GM08714 (cell line): ENCODE data around the gene FHOD1.
A peak's percentile ranks its signal among the peaks of the same experiment; 100 is the strongest.

ENCODE experiments used
- H3K4me3 ChIP-seq: fragments of 200-500 bp; sonication (Bioruptor generic); 2 replicates; pipeline ENCODE4 v1.5.1; 2014; ENCODE audit warnings: mild to moderate bottlenecking, low read length, inconsistent platforms
- ZNF274 ChIP-seq: IDR thresholded peaks from 2 replicates; pipeline ENCODE4 v1.6.1; 2012; ENCODE audit warnings: mild to moderate bottlenecking, low read depth, low read length

Gene FHOD1

DNA sequence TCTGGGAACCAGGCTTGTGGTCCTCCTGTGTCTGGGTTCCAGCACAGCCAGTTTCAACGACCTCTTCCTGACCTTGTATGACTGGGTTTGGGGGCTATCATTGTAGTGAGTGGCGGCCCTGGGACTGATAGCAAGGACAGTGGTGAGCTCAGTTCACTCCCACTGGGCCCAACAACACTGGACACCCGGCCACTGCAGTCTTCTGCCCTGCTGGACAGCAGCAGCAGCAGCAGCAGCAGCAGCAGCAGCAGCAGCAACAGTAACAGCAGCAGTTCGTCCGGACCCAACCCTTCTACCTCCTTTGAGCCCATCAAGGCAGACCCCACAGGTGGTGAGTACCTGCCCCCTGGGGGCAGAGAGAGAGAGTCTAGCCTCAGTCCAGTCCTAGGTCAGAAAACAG, 51.6 kb downstream of the FHOD1 start:
- H3K4me3 ChIP-seq, result no peak overlapping the region
- no peak for TF ChIP-seq ZNF274

DNA sequence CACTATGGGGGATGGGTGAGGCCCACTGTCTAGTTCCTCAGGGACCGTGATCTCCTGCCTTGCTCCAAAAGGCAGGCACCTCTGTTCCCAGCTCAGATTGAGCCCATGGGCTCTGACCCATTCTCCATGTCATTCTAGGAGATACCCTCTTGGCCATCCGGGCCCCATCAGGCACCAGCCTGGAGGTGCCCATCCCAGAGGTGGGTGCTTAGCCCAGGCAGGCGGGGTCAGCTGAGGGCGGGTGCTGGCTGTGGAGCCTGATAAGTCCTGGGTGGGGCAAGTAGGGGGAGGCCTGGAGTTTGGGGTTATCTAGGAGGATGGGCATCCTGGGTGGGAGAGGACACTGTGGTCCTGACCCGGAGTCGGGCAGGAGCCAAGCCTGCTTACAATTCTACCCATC, 53.0 kb downstream of the FHOD1 start:
- H3K4me3 ChIP-seq, result no peak overlapping the region
- no peak for TF ChIP-seq ZNF274

DNA sequence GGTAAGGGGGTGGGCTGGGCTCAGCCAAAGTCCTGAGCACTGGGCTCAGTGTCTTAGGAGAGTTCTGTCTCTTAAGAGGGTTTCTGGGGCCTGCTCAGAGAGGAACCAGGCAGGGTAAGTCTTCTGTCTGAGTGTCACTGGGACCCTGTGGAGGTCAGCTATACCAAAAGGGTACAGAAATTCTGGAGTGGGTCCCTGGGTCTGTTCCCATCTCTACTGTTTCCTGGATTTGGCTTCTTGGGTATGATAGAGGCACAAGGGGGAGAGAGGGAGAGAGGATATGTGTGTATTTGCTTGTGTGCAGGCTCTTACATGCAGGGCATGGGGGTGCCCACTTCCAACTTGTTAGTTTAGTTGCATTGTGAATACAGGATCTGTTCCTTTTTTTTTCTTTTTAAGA, 53.7 kb downstream of the FHOD1 start:
- no peak for TF ChIP-seq ZNF274
- peak overlapping the region; percentile 93; the same call in 1 of the 2 replicates for H3K4me3 ChIP-seq

DNA sequence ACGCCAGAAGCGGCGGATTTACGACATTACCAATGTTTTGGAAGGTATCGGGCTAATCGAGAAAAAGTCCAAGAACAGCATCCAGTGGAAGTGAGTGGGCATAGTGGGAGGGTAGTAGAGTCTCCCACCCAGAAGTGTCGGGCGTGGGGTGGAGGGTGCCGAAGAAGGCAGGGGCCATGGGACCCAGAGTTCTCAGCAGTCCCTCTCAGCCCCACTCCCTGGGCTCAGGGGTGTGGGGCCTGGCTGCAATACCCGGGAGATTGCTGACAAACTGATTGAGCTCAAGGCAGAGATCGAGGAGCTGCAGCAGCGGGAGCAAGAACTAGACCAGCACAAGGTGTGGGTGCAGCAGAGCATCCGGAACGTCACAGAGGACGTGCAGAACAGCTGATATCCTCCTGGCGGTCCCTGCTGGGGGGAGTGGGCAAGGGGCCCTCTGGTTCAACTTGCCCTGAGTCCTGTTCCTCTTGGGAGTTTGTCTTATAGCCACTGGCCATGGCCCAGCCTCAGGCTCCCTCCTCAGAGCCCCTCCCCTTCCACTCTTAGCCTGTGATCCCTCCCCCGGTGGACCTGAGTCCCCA, 54.4 kb downstream of the FHOD1 start:
- peak overlapping the region; percentile 93 for H3K4me3 ChIP-seq
- TF ChIP-seq ZNF274, result no peak

DNA sequence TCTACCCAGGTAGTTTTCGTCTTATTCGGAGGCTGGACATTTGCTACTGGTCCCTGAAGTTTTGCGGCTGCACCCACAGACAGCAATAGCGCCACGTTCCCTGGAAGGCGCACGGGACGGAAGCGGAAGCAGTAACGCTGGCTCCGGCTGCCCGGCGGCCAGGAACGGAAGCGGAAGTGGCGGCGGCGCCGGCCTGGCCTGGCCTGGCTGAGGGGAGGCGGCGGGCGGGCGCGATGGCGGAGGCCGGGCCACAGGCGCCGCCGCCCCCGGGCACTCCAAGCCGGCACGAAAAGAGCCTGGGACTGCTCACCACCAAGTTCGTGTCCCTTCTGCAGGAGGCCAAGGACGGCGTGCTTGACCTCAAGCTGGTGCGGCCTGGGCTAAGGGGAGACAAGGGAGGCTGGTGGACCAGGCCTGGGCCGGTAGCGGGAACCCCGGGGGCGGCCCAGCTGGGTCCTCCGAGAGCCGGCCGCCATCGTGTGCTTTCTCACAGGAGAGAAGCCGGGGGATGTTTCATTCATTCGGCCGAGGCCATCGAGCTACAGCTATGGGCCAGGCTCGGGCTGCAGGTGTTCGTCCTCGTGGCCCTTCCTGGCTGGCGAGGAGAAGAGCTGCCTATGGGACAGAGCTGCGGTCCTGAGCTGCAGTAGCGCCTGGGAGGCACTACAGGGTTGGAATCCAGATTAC, 55.1 kb downstream of the FHOD1 start, which contains the start of gene E2F4:
TSS of gene E2F4 (plus strand) at position 161 of the 687 bp plus-strand sequence. CDS start at position 234, 73 bp downstream.
- H3K4me3 ChIP-seq, result peak within 1 kb of the TSS; percentile 93
- no peak for TF ChIP-seq ZNF274

DNA sequence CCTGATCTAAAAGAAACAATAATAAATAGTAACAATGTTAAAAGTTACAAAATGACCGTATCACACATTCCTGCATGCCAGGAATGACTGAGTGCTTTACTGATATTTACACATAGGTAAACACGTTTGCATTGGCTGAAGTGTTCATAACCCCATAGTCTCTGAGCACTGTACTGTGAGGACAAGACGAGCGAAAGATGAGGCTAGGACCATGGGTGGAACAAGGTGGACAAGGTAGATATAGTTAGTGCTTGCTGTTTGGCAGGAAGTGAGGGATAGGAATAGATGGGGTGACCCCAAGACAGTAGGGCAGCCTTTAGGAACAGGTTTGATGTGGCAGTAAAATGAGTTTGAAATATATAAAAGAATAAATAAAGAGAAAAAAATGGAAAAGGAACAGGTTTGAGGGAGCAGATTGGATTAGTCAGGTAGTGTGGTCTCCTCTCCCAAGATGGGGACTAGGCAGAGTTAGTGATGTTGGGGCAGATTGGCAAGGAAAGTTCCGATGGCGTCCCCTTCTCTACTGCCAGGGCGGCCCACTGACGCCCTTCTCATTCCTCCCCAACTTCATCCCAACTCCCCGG, 55.8 kb downstream of the FHOD1 start:
- peak overlapping the region; percentile 93; the same call in 1 of the 2 replicates for H3K4me3 ChIP-seq
- no peak for TF ChIP-seq ZNF274

DNA sequence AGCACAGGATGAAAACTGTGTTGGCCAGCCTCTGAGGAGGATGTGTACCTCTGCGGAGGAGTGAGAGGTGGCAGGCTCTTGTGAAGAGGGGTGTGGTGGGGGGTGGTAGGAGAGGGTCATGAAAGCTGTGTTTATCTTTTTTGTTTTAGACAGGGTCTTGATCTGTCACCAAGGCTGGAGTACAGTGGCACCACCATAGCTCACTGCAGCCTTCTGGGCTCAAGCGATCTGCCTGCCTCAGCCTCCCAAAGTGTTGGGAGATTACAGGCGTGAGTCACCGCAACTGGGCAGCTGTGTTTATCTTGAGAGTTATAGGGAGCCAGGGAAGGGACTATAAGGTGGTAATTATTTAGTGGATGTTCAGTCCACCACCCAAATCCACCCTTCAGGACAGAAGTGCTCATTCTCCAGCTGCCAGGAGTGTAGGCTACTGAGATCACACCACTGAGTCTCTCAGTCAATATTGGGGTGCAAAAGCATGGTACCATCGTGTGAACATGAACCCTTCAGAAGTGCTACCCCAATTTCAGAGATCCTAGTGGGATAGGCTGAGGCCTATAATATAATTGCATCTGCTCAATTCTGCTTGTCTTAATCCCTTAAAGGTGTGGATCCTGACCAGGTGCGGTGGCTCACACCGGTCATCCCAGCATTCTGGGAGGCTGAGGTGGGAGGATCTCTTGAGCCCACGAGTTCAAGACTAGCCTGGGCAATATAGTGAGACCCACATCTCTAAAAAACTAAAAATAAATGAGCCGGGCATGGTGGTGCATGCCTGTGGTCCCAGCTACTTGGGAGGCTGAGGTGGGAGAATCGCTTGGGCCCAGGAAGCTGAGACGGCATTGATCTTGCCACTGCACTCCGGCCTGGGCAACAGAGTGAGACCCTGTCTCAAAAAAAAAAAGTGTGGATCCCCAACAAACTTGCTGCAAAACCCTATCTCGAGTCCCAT, 56.6 kb downstream of the FHOD1 start:
- H3K4me3 ChIP-seq, result no peak overlapping the region
- no peak for TF ChIP-seq ZNF274

DNA sequence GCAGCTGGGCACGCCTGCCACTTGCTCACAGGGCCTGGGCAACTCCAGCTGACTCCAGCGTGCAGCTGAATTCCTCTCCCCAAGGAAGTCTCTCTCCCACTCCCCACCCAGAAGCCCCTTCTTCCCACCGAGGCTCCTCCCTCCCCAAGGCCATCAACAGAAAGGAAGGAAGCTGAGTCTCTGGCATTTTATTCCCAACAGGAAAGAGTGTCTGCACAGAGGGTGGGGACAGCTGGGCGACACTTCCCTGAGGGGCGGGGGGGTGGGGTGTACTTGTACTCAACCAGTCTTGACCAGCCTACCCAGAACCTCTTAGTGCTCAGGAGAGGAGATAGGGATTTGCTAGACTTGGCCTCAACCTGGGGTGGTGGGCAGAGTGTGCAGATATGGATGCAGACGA, 57.2 kb downstream of the FHOD1 start, which contains the start of gene EXOC3L1:
TSS of gene EXOC3L1 (minus strand) at position 96 of the 400 bp plus-strand sequence. CDS start 460 bp downstream, outside the sequence.
- H3K4me3 ChIP-seq, result no peak within 1 kb of the TSS
- TF ChIP-seq ZNF274, result no peak

DNA sequence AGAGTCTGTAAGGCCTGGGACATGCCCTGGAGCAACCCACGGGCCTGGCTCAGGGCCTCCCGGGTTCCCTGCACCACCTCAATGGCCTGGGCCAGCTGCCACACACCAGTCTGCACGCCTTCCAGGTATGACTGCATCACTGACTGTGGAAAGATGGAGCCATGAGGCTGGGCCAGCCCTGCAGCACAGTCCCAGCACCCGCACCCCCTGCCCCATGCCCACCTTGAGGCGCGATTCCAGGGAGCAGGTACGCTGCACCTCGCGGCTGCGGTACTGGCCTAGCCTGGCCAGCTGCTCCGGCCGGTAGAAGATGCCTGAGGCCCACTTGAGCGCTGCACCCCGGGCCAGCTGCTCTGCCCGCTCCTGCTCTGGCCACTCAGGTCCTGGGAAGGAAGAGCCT, 58.5 kb downstream of the FHOD1 start:
- no peak overlapping the region for H3K4me3 ChIP-seq
- no peak for TF ChIP-seq ZNF274

DNA sequence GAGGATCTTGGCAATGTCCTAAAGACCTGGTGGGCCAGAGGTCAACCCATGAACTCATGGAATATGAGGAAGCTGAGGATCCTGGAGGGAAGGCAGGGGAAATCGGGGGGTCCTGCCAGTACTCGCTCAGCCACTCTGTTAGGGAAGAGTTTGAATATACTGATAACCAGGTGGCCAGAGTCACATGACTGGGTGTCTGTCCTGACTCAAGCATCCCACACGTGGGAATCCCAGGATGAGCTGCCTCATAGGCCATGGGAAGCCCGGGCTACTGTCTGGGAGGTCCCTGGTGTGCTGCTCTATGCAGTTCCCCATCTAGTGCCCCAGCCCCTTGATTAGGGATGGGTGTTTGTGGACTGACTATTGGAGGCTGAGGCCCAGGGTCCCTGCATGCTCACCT, 59.0 kb downstream of the FHOD1 start:
- H3K4me3 ChIP-seq, result no peak overlapping the region
- TF ChIP-seq ZNF274, result no peak

DNA sequence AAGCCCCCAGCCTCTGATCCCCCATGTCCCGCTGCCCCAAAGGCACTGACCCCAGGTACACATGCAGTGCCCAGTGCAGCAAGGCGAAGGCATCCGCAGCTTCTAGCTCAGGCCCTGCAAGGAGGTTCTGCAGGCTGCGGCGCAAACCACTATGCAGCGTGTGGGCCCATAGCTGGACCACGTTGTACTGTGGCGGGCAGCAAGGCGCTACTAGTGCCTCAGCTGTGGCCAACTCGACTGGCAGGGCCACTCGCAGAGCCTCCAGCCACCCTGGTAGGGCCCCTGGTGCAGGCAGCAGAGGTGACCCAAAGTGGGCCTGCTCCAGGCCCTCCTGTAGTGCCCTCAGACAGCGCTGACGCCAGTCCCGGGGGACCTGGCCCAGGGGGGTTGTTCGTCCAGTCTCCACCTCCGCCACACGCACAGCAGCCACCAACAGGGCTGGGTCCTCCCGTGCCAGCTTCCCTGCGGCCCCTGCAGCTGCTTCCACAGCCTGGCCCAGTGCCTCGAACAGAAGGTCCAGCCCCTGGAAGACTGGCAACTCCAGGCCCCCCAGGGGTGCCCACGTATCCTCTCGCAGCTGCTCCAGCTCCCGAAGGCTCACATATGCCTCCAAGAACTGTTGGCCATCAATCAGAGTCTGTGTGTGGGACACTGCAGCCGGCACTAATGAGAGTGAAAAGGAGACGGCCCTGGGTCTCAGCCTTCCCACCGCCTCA, 59.9 kb downstream of the FHOD1 start:
- H3K4me3 ChIP-seq, result no peak overlapping the region
- TF ChIP-seq ZNF274, result no peak

DNA sequence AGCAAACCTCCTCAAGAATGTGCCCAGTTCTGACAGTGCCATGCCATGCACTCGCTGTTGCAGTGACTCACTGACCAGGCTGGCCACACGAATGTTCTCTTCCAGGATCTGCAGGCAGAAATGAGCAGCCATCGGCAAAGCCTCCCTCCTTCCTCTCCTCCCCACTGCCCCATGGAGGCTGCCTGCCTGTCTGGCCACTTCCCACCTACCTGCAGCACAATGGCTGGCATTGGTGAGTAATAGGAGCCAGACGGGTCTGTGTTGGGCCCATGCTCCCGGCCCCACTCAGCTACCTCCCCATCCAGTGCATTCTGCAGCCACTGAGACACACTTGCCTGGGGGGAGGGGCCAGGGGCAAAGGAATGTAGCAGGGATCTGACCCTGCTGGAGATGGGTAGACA, 60.7 kb downstream of the FHOD1 start:
- TF ChIP-seq ZNF274, result no peak
- no peak overlapping the region for H3K4me3 ChIP-seq

DNA sequence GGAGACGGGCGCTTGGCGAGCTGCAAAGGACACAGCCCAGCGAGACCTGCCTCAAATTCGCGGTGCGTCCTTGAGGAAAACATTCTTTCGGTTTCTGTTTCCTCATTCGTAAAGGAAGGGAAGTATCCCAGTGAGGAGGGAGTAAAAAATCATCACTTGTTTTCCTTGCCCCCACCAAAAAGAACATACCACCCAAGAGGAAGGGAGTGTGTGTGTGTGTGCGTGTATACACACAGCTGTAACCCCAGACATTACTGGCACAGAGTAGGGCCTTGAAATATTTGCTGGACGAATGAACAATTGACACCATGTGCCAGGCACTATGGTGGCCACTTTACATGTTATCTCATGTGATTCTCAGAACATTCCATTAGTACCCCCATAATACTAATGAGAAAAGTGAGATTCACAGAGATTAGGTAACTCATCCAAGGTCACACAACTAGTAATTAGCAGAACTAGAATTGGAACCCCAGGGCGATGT, 61.6 kb downstream of the FHOD1 start:
- TF ChIP-seq ZNF274, result no peak
- no peak overlapping the region for H3K4me3 ChIP-seq

DNA sequence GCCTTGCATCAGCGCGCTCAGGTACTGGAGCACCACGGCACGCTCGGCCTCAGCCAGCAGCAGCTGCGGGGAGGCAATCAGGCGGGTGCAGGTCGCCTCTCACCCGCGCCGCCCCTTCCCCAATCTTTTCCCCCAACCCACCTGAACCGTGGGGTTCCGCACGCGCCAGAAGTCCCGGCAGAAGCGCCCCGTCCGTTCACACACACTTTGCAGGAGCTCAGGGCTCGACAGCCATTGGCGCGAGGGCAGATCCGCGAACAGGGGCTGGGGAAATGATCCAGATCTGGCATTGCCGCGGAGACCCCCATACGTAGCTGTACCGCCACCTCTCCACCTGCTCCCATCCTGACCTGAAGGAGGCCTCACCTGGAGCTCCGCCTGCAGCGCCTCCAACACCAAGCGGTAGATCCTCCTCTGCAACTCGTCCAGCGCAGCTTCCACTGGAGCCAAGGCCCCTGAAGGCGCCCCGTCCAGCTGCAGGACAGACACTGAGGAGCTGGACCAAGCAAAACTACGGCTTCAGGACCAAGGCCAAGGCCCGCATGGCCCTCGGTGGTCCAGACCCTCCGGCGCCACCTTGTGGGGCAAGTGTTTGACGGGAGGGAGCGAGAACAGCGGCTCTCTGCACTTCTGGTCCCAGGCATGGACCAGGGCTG, 62.2 kb downstream of the FHOD1 start:
- H3K4me3 ChIP-seq, result no peak overlapping the region

More for the DNA sequence above, 62.2 kb downstream of the FHOD1 start:
- no peak for TF ChIP-seq ZNF274
